GM21390 (cell line): Measurements from ENCODE around the gene LGALS7B.
"Not testable (repeated sequence)": the region's sequence is repeated elsewhere in the genome, so short reads cannot be mapped to it uniquely, and the experiment has no call there.

ENCODE experiments used
- ATAC-seq: cut with Tn5 transposase; IDR thresholded peaks from one replicate; pipeline ENCODE4 v1.9.1; 2021; ENCODE audit not compliant: unreplicated experiment

LGALS7B gene

GRCh38 chr19:38817081-38817480 is 28.1 kb downstream of the LGALS7B start:
- ATAC-seq, result no peak

GRCh38 chr19:38819231-38819920 is 30.4 kb downstream of the LGALS7B start:
- no peak for ATAC-seq

GRCh38 chr19:38821230-38821825 is 32.3 kb downstream of the LGALS7B start:
- ATAC-seq, result not testable (repeated sequence)

GRCh38 chr19:38825936-38826335 is 36.9 kb downstream of the LGALS7B start:
- ATAC-seq, result not testable (repeated sequence)

GRCh38 chr19:38826856-38827551 is 38.0 kb downstream of the LGALS7B start:
- ATAC-seq, result no peak

GRCh38 chr19:38829203-38829602 is 40.2 kb downstream of the LGALS7B start:
- ATAC-seq, result not testable (repeated sequence)

GRCh38 chr19:38830039-38830733 is 41.2 kb downstream of the LGALS7B start:
- no peak for ATAC-seq

GRCh38 chr19:38831142-38831605 is 42.2 kb downstream of the LGALS7B start:
- ATAC-seq, result peak; percentile 43

GRCh38 chr19:38833092-38833425 is 44.1 kb downstream of the LGALS7B start:
- ATAC-seq, result no peak

GRCh38 chr19:38834104-38834490 is 45.1 kb downstream of the LGALS7B start:
- no peak for ATAC-seq

GRCh38 chr19:38834590-38834989 is 45.6 kb downstream of the LGALS7B start:
- ATAC-seq, result no peak

GRCh38 chr19:38836159-38836982 is 47.4 kb downstream of the LGALS7B start:
- ATAC-seq, result no peak

- ATAC-seq, result no peak
These were observed 48.1 kb downstream of the LGALS7B start for GRCh38 chr19:38836983-38837626.

GRCh38 chr19:38837656-38838121 is 48.7 kb downstream of the LGALS7B start:
- no peak for ATAC-seq

GRCh38 chr19:38838208-38838985 is 49.4 kb downstream of the LGALS7B start:
- ATAC-seq, result no peak

- no peak for ATAC-seq
These were observed 50.2 kb downstream of the LGALS7B start for GRCh38 chr19:38838986-38839761.

- no peak for ATAC-seq
These were observed 51.0 kb downstream of the LGALS7B start for GRCh38 chr19:38839816-38840582.

GRCh38 chr19:38840583-38840968 is 51.6 kb downstream of the LGALS7B start:
- no peak for ATAC-seq
